HG03064 (cell line): ENCODE data around the gene WDR48.
A peak's percentile ranks its signal among the peaks of the same experiment; 100 is the strongest.

Experiments used
- ATAC-seq: cut with Tn5 transposase; IDR thresholded peaks from one replicate; pipeline ENCODE4 v1.9.1; 2021; ENCODE audit warnings: low read depth; ENCODE audit not compliant: unreplicated experiment

WDR48 gene

GRCh38 chr3:39100500-39100886, 48.7 kb downstream of the WDR48 start:
- no peak for ATAC-seq

GRCh38 chr3:39101022-39101689, 49.3 kb downstream of the WDR48 start:
- no peak for ATAC-seq

GRCh38 chr3:39102504-39103323, 50.9 kb downstream of the WDR48 start:
- no peak for ATAC-seq

DNA sequence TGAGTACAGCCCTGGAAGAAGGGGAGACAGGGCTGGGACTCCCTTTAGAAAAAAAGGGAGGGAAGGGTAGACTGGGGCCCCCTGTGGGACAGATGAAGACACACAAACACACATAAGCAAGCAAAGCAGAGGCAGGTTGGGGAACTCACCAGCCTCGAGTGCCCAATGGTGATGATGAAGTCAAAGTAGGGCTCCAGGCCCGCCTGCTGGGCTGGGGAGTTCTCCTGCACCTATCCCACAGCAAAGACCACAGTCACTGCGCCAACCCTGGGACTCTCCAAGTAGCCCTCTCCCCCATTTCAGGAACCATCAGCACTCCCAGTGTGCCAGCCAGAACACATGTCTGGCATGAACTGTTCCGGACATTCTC, 51.5 kb downstream of the WDR48 start:
- no peak for ATAC-seq

DNA sequence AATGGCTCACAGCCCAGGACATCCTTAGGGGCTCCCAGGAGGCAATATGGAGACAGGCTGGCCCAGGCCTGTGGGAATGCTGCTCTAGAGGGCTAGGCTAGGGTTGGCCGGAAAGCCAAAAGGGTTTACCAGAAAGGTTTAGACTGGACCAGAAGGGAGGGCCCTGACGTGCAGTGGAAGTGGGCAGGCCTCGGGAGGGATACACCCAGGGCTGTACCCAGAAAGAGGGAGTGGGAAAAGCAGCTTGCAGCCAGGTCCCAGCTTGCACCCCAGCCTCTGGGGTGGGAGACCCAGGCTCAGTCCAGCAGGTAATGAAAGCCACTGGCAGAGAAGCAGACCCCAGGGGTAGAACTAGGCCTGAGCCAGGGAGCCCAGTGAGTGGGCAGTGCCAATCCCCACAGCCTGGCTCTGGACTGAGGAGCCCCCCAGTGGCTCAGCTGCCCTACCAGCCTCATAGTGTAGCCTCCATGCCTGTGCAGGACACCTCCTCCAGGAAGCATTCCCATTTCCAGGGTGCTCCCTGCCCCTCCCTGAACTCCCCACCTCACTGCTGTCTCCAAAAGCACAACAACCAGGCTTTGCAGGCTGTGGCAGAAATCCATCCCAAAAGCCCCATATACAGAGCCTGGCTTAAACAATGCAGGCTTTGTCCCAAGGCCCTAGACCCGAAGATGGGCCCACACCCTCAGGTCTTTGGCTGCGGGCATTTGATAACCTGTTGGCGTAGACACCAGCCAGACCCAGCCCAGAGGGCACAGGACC, 52.2 kb downstream of the WDR48 start:
- ATAC-seq, result no peak

- ATAC-seq, result no peak
These were observed 53.3 kb downstream of the WDR48 start for GRCh38 chr3:39104961-39105686.

DNA sequence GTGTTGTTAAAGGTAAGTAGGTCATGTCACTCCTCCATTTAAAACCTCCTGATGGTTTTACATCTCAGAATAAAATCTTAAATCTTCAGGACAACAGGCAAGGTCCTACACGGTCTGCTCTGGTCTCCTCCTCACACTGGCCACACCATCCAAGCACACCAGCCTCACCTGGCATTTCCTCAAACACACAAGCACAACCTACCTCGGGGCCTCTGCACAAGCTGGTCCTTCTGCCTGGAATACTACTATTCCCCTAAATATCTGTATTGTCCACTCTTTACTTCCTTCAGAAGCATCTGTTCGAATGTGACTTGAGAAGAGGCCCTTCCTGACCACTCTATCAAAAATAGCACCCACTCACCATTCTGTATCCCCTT, 53.9 kb downstream of the WDR48 start:
- ATAC-seq, result no peak

DNA sequence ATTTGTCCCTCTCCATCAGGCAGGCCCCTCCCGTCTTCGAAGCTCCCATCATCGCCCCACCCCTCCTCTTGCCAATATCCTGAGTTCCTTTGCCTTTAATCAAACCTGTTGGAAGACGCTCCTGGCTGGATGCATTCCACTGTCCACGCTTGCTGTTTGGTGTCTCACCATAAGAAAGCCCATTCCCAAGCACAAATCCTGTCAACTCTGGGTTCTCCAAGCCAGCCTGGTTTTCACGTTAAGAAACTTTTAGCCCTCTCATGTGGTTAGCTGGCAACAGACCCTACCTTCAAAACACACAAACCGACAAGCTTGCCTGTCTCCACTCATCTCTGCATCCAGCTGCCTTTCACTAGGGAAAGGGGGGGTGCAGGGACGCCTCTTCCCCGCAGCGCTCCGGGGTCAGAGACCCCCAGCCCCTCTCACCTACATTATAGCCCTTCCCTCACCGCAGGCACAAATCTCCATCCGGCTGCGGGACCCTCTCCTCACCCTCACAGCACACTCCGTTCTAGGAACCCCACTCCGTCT, 54.5 kb downstream of the WDR48 start:
- ATAC-seq, result no peak

- ATAC-seq, result peak; percentile 13
These were observed 55.1 kb downstream of the WDR48 start for GRCh38 chr3:39106851-39107387.

DNA sequence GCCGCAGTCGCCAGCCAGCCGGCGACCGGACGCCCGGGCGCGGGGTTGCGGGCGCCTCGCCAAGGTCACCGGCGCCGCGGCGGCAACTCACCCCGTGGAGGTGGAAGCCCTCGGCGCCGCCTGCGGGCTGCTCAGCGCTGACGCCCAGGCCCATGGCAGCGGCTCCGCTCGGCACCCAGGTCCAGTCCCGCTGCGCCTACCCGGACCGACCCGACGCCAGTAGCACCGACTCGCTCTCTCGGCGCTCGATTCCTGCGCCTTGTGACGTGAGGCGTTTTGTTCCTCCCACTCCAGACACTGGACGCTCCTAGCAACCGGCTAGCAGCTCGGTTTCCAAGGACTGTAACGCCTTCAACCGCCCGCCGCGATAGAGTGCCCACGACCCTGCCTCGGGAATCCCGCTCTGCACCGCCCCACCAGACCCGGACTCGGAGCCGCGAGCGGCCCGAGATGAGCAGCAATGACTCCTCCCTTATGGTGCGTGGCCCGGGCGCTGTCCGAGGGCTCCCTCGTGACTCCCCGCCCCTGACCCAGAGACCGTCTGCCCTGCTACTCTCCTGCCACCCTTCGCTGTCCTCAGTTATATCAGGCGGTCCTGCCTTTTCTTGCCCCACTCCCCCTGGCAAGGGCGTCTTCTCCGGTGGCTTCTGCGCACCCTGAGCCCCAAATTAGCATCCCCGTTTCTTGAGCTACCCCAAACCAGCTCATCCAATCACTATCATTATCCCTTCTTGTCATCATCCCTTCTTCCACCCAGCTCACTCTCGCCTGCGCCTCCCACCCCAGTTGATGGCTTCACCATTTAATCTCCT, 55.8 kb downstream of the WDR48 start, which contains the start of the genes GORASP1 and TTC21A:
GORASP1 (minus strand) TSS at position 240 of the 812 bp plus-strand sequence; CDS start at position 154, 86 bp downstream.
TTC21A (plus strand) TSS at position 293 of the 812 bp plus-strand sequence; CDS start at position 451, 158 bp downstream.
- ATAC-seq, result peak; percentile 65

GRCh38 chr3:39108200-39108710, 56.4 kb downstream of the WDR48 start:
- peak; percentile 61 for ATAC-seq

- no peak for ATAC-seq
These were observed 57.3 kb downstream of the WDR48 start for GRCh38 chr3:39109086-39109485.

- ATAC-seq, result no peak
These were observed 58.3 kb downstream of the WDR48 start for GRCh38 chr3:39110041-39110639.

DNA sequence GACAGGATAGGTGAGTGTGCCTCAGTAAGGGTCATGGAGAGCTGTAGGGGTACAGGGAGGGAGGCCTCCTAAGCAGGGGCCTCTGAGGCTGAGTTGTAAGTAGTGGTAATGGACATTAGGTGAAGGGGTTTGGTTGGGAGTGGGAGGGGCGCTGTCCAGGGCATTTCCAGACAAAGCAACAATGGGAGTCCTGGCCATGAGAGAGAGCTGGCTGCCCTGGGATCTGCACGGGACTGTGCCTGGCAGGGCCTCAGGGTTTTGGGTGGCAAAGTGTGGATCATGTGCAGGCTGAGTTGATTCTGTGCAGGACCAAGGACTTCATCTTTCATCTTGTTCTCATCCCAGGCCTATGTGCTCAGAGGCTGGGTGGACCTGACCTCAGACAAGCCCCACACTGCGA, 60.3 kb downstream of the WDR48 start:
- no peak for ATAC-seq

- ATAC-seq, result no peak
These were observed 60.7 kb downstream of the WDR48 start for GRCh38 chr3:39112535-39112934.

DNA sequence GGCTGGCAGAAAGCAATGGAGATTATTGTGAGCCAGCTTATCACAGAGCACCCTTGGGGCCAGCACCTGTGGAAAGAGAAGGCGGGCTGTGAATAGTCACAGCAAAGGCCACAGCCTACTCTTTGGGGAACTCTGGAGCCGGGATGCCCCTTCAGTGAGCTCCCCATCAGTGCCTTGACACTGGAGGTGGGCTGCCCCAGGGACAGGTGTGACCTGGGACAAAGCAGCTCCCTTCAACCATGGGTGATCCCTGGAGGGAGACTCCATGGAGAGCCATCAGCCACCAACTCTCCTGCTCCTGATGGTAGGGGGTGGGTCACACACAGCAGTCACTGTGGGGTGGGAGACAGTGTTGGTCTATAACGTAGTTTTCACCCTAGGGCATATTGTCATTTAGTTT, 61.5 kb downstream of the WDR48 start:
- ATAC-seq, result no peak

GRCh38 chr3:39114456-39114855, 62.6 kb downstream of the WDR48 start:
- no peak for ATAC-seq

- ATAC-seq, result no peak
These were observed 64.1 kb downstream of the WDR48 start for GRCh38 chr3:39115870-39116269.

DNA sequence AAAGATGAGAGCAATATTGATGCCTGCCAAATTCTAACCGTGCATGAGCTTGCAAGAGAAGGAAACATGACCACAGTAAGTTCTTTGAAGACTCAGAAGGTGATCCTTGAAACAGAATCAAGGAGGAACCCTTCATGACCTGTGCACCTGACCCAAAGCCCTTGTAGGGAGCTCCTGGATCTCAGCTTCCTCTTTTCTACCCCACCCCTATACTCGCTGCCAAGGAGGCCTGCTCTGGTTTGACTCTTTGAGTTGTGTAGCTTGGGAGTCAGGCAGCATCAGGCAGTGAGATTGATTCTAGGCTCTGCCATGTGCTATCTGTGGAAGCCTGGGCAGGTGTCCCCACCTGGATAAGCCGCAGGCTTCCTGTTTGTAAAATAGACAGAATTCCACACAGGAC, 66.3 kb downstream of the WDR48 start:
- ATAC-seq, result no peak
